GM10266 (cell line): ENCODE measurements around the gene COL23A1.

ENCODE experiments used
- DNase-seq: peaks from one replicate; pipeline ENCODE4 v3.0.0; 2012; ENCODE audit errors: extremely low spot score
- TF ChIP-seq, protein P1 (sequence below): IDR thresholded peaks from 2 replicates; pipeline ENCODE4 v1.5.1; 2012; ENCODE audit warnings: mild to moderate bottlenecking, low read depth; ENCODE audit not compliant: control insufficient read depth, insufficient read depth; ENCODE audit errors: missing control alignments

COL23A1 gene

DNA sequence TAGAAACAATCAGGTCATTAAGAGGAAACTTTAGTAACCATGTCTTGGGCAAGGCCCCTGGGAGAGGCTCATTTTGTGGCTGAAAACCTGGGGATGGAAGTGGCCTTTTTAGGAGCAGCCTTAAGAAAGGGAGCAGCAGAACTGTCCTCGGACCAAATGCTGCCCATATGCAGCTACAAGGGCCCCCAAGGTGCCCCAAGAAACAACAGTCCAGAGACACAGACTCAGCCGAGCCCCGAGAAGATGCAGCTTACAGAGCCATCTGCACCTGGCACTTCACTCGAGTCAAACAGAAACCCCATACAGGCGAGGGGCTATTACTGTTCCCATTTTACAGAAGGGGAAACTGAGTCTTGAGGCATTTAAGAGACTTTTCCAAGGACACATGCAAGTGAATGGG lies 58.0 kb downstream of the COL23A1 start:
- TF ChIP-seq, protein P1, sequence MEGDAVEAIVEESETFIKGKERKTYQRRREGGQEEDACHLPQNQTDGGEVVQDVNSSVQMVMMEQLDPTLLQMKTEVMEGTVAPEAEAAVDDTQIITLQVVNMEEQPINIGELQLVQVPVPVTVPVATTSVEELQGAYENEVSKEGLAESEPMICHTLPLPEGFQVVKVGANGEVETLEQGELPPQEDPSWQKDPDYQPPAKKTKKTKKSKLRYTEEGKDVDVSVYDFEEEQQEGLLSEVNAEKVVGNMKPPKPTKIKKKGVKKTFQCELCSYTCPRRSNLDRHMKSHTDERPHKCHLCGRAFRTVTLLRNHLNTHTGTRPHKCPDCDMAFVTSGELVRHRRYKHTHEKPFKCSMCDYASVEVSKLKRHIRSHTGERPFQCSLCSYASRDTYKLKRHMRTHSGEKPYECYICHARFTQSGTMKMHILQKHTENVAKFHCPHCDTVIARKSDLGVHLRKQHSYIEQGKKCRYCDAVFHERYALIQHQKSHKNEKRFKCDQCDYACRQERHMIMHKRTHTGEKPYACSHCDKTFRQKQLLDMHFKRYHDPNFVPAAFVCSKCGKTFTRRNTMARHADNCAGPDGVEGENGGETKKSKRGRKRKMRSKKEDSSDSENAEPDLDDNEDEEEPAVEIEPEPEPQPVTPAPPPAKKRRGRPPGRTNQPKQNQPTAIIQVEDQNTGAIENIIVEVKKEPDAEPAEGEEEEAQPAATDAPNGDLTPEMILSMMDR: no peak
- no peak for DNase-seq

DNA sequence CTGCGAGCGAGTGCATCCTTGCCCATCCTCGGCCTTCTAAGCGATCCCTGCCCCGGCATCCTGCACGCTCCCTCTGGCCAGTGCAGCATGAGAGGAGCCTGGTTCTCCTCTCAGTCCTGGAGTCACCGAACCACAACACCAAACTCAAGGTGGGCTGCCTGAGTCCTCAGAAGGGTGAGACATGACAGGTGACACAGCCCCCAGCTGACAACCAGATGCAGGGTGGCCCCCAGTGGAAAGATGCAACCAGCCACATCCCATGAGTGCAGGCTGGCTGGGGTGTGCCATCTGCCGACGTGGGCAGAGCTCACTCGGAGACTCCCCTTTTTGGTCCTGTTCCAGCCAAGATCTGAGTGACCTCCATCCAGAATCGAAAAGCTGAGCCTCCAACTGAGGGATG lies 58.4 kb downstream of the COL23A1 start:
- TF ChIP-seq, protein P1: no peak
- DNase-seq: no peak

DNA sequence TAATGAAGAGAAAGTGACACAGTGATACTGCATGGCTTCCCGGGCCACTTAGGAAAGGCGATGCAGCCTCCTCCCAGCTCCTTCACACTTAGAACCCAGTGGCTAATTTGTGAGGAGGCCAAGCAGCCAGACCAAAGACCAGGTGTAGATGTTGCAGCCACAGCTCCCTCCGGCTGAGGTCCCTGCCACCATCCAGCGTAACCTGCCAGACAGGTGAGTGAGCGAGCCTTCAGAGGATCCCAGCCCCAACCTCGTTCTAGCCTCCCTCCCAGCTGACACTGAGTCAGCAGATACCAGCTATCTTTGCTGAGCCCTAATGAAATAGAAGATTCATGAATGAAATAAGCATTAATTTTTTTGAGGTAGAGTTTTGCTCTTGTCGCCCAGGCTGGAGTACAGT lies 59.7 kb downstream of the COL23A1 start:
- TF ChIP-seq, protein P1: no peak
- no peak for DNase-seq

DNA sequence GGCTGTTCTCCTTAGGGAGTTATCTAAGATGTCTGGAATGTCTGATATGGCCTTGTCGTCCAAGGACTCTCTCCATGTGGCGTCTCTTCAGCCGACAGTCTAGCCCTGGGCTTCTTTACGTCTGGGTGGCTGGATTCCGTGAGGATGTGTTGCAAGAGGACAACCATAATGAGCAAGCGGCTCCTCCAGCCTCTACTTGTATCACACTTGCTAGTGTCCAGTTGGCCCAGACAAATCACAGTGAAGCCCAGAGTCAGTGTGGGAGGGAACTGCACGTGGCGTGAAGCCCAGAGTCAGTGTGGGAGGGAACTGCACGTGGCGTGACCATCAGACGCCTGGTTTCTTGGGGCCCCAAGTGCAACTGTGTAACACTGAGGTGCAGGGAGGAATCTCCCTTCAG lies 61.1 kb downstream of the COL23A1 start:
- no peak for DNase-seq
- TF ChIP-seq, protein P1: no peak

DNA sequence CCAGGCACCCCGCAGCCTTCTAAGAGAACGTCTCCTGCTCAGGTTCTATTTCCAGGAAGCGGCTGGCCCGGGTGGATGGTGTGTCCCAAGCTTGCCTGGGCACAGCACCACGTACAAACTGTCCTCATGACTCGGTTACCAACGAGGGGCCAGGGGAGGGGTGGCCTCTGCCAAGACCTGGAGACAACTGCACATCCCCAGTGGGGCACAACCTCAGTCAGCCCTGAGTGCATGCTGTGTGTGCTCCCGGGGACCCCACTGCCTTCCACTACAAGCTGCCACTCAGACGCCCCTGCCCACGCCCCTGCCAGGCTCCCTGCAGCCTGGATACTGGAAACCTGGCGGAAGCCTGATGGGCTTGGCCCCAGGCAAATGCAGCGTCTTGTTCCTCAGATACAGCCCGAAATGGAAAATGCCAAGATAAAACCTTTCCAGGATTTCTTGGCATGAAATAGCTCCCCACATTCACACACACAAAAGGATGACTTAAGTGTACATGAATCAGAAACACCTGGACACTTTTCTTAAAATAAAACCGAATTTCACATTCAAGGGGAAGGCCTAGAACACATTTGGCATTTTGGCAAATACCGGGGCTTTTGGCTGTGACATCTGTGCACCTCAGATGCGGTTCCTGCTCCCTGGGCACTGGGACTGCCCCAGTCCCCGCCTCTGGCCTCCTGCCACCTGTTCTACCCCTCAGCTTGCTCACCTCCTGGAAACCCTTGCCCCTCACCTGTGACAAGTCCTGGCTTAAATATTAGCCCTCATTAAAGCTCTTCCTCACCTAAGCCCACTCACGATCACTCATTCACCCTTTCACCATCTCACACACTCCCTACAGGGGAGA lies 62.5 kb downstream of the COL23A1 start:
- TF ChIP-seq, protein P1: no peak
- no peak for DNase-seq

DNA sequence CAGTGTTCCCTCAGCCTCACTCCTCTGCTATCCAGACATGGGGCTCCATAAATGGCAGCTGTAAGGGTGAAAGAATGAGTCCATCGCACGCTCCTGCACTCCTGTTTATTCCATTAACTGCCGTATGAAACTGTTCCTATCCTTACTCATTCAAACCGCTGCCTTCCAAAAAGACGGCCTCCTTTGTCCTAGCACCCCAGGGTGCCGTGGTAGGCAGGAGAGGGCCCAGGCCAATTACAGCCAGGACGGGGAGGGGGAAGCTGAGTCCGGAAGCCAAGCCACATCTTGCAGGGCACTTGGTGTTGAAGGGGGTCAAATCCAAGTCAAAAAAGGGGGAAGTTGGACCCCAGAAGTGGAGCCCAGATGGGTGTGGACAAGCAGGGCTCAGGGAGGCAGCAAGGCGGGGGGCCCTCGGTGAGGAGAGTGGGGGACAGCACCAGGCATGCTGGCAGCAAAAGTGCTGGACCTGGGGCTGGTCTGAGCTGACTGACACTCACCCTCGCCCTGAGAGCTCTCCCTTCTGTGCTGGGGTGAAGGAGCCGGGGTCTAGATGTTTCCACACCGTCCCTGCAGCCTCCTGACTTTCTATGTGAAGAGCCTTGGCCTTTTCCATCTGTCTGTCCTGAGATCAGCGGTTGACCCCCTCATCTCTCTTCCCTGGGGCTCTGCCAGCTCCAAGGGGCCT lies 63.3 kb downstream of the COL23A1 start:
- no peak for DNase-seq
- TF ChIP-seq, protein P1: no peak
